SU-DHL-6 (cell line): ENCODE results near the gene RBM24.

Source experiments
- H2AFZ ChIP-seq: fragments of 200-600 bp; sonication (generic); 2 replicates; pipeline ENCODE4 v1.6.1; 2014; ENCODE audit warnings: low read depth, mild to moderate bottlenecking, moderate library complexity, mixed read lengths, antibody characterized with exemption, low read length; ENCODE audit not compliant: severe bottlenecking
- H3F3A ChIP-seq: fragments of 200-600 bp; shearing (Covaris generic); 2 replicates; pipeline ENCODE4 v1.6.0; 2016; ENCODE audit warnings: antibody characterized with exemption, mild to moderate bottlenecking; ENCODE audit not compliant: insufficient read depth
- H3K27ac ChIP-seq: fragments of 200-600 bp; sonication (generic); 2 replicates; pipeline ENCODE4 v1.5.1; 2016; ENCODE audit warnings: low read depth, mild to moderate bottlenecking, low read length, moderate library complexity, mixed read lengths
- H3K27me3 ChIP-seq: fragments of 200-600 bp; sonication (generic), shearing (Covaris generic); 2 replicates; pipeline ENCODE4 v1.6.0; 2014; ENCODE audit warnings: mild to moderate bottlenecking, low read length
- H3K36me3 ChIP-seq: fragments of 200-600 bp; sonication (generic); 2 replicates; pipeline ENCODE4 v1.6.1; 2014; ENCODE audit warnings: mild to moderate bottlenecking, low read length, mixed read lengths
- H3K4me2 ChIP-seq: fragments of 300-600, 200-600 bp; shearing (Covaris generic), sonication (generic); 2 replicates; pipeline ENCODE4 v1.6.0; 2014; ENCODE audit warnings: low read length, low read depth, mild to moderate bottlenecking; ENCODE audit not compliant: poor library complexity, severe bottlenecking
- H3K4me3 ChIP-seq: fragments of 200-600 bp; sonication (generic); 2 replicates; pipeline ENCODE4 v1.5.1; 2014; ENCODE audit warnings: antibody characterized with exemption, low read length, mild to moderate bottlenecking, mixed read lengths; ENCODE audit not compliant: insufficient read depth, poor library complexity, severe bottlenecking
- H3K79me2 ChIP-seq: fragments of 200-600 bp; sonication (generic); 2 replicates; pipeline ENCODE4 v1.6.1; 2014; ENCODE audit warnings: mild to moderate bottlenecking, low read length, moderate library complexity; ENCODE audit not compliant: insufficient read depth
- H3K9ac ChIP-seq: fragments of 200-600 bp; sonication (generic); 2 replicates; pipeline ENCODE4 v1.7.0; 2014; ENCODE audit warnings: mild to moderate bottlenecking, low read length
- H3K9me2 ChIP-seq: fragments of 200-600 bp; sonication (generic); replicated peaks from 2 replicates; pipeline ENCODE4 v1.6.1; 2014; ENCODE audit warnings: low read length; ENCODE audit not compliant: insufficient read depth
- H3K9me3 ChIP-seq: fragments of 200-600 bp; sonication (generic); 2 replicates; pipeline ENCODE4 v1.6.1; 2014; ENCODE audit warnings: low read length, mixed read lengths; ENCODE audit not compliant: insufficient read depth
- H4K20me1 ChIP-seq: fragments of 200-600 bp; sonication (generic); 2 replicates; pipeline ENCODE4 v1.6.1; 2014; ENCODE audit warnings: low read depth, mild to moderate bottlenecking, antibody characterized with exemption, low read length, moderate library complexity, mixed read lengths
- EZH2phosphoT487 ChIP-seq: fragments of 200-600 bp; sonication (generic), shearing (Covaris generic); conservative IDR thresholded peaks from 2 replicates; pipeline ENCODE4 v1.6.1; 2018; ENCODE audit warnings: mild to moderate bottlenecking, antibody characterized with exemption, low read length, moderate library complexity, mixed read lengths
- TF ChIP-seq, protein P1 (sequence below): fragments of 200-600 bp; sonication (generic); IDR thresholded peaks from one replicate; pipeline ENCODE4 v1.5.1; 2017; ENCODE audit warnings: antibody characterized with exemption, mild to moderate bottlenecking, low read length, moderate library complexity; ENCODE audit not compliant: insufficient read depth, poor library complexity, severe bottlenecking

The RBM24 gene

DNA sequence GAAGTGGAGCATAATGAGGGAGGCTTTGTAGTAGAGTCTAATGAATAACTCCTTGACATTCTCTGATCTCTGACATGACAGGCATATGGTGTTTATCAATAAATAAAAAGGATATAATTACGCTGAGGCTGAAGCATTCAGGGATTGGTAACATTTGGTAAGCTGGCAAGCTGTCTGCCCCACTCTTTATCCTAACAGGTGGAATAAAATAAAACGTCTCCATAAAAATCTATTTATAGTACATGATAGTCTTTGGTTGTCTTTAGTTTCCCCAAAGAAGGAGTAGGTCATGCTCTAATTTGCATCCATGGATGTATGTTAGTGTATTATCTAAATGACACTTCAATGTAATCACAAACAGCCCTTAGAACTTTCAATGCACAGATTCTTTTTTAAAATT is 30.9 kb upstream of the RBM24 start:
- Histone ChIP-seq H4K20me1 (no peaks in the 10 kb centered on the region), H3K9ac (no peak overlapping the region), H3K9me2 (no peaks in the 10 kb centered on the region), H3F3A (no peaks in the 10 kb centered on the region), H3K4me2 (no peak overlapping the region), H2AFZ (no peak overlapping the region), H3K27ac (no peak overlapping the region), H3K36me3 (no peaks in the 10 kb centered on the region), H3K4me3 (no peak overlapping the region), H3K79me2 (no peaks in the 10 kb centered on the region), H3K27me3 (no peaks in the 10 kb centered on the region), H3K9me3 (no peaks in the 10 kb centered on the region)
- TF ChIP-seq, protein P1, sequence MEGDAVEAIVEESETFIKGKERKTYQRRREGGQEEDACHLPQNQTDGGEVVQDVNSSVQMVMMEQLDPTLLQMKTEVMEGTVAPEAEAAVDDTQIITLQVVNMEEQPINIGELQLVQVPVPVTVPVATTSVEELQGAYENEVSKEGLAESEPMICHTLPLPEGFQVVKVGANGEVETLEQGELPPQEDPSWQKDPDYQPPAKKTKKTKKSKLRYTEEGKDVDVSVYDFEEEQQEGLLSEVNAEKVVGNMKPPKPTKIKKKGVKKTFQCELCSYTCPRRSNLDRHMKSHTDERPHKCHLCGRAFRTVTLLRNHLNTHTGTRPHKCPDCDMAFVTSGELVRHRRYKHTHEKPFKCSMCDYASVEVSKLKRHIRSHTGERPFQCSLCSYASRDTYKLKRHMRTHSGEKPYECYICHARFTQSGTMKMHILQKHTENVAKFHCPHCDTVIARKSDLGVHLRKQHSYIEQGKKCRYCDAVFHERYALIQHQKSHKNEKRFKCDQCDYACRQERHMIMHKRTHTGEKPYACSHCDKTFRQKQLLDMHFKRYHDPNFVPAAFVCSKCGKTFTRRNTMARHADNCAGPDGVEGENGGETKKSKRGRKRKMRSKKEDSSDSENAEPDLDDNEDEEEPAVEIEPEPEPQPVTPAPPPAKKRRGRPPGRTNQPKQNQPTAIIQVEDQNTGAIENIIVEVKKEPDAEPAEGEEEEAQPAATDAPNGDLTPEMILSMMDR: no peak

DNA sequence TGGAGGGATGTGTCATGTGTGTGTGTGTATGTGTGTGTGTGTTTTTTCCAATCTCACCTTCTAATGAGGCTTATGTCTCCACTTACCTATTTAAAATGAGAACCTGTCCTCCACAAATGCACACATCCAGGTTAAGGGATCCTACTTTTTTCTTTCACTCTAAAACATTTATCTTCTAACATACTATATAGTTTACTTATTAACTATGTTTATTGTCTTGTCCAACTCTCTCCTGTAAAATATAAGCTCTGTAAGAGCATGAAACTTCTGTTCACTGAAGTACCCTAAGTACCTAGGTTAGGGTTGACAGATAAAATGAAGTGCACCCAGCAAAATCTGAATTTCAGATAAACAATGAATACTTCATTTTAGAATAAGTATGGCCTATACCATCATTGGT is 29.2 kb upstream of the RBM24 start:
- Histone ChIP-seq H3K27me3 (no peaks in the 10 kb centered on the region), H3K79me2 (no peaks in the 10 kb centered on the region), H3K9me3 (no peaks in the 10 kb centered on the region), H3K9ac (no peak overlapping the region), H3K4me3 (no peak overlapping the region), H3K36me3 (no peaks in the 10 kb centered on the region), H4K20me1 (no peaks in the 10 kb centered on the region), H3K9me2 (no peaks in the 10 kb centered on the region), H3K27ac (no peak overlapping the region), H2AFZ (no peak overlapping the region), H3K4me2 (no peak overlapping the region), H3F3A (no peaks in the 10 kb centered on the region)
- TF ChIP-seq, protein P1: no peak
- TF ChIP-seq EZH2phosphoT487: no peak

DNA sequence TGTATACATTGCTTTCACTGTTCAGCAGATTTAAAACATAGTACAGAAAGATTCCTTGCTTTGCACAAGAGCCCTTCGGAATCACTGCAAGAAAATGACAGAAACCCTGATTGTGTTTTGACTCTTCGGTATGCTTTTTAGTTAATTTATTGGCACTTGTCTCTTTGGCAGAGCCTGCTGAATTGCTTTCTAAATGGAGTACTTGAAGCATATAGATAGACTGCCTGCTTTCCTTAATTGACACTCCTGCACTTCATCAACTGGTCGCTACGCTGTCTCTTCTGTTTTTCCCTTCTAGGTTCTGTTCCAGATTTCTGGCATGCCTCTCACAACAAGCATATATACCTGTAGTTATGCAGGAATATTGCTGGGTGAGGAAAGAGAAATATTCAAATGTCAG is 22.4 kb upstream of the RBM24 start:
- H4K20me1 ChIP-seq: no peaks in the 10 kb centered on the region
- H3K27ac ChIP-seq: no peak overlapping the region
- H3K36me3 ChIP-seq: no peaks in the 10 kb centered on the region
- no peaks in the 10 kb centered on the region for H3K9me2 ChIP-seq
- no peak overlapping the region for H3K4me2 ChIP-seq
- no peak overlapping the region for H2AFZ ChIP-seq
- no peaks in the 10 kb centered on the region for H3K79me2 ChIP-seq
- TF ChIP-seq, protein P1: no peak
- no peak for TF ChIP-seq EZH2phosphoT487
- no peak overlapping the region for H3K9ac ChIP-seq
- H3K27me3 ChIP-seq: no peaks in the 10 kb centered on the region
- no peaks in the 10 kb centered on the region for H3F3A ChIP-seq
- H3K4me3 ChIP-seq: no peak overlapping the region
- H3K9me3 ChIP-seq: no peaks in the 10 kb centered on the region

DNA sequence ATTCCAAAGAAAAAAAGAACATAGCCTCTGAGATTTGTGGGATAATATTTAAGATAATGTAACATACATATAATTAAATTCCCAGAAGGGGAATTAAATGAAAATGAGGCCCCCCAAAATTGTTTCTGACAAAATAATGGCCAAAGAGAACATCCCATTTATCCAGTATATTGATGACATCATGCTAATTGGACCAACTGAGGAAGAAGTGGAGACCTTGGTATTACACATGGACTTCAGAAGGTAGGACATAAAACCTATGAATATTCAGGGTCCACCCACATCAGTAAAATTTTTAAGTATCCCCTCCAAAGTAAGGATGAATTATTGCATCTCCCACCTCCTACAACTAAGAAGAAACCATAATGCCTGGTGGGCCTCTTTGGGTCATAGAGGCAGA is 15.6 kb upstream of the RBM24 start:
- Histone ChIP-seq H3K36me3 (no peaks in the 10 kb centered on the region), H2AFZ (no peak overlapping the region), H3K79me2 (no peaks in the 10 kb centered on the region), H4K20me1 (no peaks in the 10 kb centered on the region), H3K4me3 (no peak overlapping the region), H3K27me3 (no peaks in the 10 kb centered on the region), H3K9me2 (no peaks in the 10 kb centered on the region), H3K27ac (no peak overlapping the region), H3F3A (no peaks in the 10 kb centered on the region), H3K9ac (no peak overlapping the region), H3K4me2 (no peak overlapping the region), H3K9me3 (no peaks in the 10 kb centered on the region)
- TF ChIP-seq, protein P1: no peak
- TF ChIP-seq EZH2phosphoT487: no peak
